HG03064 (cell line): ENCODE results near the gene DELE1.
"Not testable (repeated sequence)": the region's sequence is repeated elsewhere in the genome, so short reads cannot be mapped to it uniquely, and the experiment has no call there.

Experiments
- ATAC-seq: cut with Tn5 transposase; IDR thresholded peaks from one replicate; pipeline ENCODE4 v1.9.1; 2021; ENCODE audit warnings: low read depth; ENCODE audit not compliant: unreplicated experiment

The DELE1 gene

DNA sequence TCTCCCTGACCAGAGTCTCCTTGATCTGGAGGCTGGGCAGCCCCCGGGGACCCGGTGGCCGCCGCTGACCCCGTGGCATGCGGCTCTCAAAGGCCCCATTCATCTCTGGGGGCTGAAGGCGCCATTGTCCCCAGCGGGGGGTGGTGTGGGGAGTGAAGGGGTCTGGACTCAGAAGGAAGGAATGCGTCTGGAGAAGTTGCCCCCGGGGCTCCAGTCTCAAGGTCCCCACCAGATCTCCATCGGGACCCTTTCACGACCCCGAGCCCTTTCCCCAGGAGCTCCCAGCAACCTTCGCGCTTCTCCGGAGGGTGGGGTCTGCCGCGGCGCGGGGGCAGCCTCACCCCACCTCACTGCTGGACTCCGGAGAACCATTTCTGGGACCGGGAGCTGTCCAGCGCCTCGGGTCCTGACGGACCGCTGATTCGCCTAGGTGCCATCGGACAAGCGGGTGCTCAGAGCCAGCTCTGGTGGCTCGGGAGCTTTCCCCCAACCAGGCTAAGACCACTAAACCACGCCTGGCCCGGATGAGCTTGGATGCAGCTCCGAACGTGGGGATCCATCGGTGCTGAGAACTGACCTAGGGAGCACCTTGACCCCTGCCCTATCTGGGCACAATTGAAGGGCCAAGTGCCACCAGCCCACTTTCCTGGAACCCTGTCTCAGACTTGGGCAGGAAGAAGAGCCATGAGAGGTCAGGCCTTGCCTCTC lies 40.3 kb upstream of the DELE1 start:
- ATAC-seq = no peak

GRCh38 chr5:141883892-141884318 lies 39.8 kb upstream of the DELE1 start:
- no peak for ATAC-seq

GRCh38 chr5:141889282-141889871 lies 34.3 kb upstream of the DELE1 start:
- no peak for ATAC-seq

DNA sequence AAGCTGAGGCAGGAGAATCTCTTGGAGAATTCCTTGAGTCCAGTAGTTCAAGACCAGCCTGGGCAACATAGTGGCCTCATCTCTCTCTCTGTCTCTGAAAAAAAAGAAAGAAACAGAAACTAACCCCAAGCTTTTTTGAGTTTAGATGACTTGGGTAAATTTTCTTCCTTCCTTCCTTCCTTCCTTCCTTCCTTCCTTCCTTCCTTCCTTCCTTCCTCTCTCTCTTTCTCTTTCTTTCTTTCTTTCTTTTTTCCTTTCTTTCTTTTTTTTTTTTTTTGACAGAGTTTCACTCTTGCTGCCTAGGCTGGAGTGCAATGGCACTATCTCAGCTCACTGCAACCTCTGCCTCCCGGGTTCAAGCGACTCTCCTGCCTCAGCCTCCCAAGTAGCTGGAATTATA lies 33.2 kb upstream of the DELE1 start:
- ATAC-seq = not testable (repeated sequence)

DNA sequence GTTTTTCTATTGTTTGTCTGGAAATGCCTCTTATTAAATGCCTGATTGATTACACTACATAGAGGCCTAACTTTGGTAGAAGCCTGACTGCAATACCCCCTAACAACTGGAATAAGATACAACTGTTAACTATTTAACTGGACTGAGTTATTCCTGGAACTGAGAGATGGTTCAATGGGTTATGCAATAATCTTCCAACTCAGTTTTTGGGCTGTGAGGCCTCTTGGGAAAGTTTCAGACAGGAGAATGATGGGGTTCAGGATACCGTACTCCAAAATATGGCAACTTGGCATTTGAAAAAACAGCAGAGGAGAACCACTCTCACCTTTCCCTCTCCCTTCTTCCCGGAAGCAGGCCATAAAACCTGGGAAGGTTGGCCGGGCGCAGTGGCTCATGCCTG lies 26.2 kb upstream of the DELE1 start:
- no peak for ATAC-seq

DNA sequence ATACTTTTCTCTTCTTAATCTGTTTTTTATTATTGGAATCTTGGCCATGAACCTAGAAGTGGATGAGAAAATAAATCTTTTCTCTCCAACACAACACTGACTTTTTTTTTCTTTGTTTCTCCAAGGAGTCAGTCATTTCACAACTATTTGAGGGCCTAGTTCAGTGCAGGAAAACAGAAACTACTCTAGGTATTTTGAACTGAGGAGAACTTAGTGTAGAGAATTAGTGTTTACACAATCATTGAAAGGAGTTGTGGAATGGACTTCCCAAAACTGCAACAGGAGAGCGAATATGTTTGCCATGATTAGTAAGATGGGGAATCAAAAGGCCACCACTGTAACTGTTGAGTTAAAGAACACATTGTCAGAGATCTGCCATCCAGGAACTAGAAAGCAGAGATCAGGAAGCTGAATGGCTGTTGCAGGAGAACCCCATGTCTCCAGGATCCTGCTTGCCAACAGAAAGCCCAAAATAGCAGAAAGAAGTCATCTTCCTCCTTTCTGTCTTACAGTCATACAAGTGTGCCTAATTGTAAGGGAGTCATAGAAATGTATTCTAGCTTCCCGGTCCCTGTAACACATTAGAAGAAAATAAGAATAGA lies 25.1 kb upstream of the DELE1 start:
- ATAC-seq = no peak

GRCh38 chr5:141902015-141902814 lies 21.5 kb upstream of the DELE1 start:
- no peak for ATAC-seq

DNA sequence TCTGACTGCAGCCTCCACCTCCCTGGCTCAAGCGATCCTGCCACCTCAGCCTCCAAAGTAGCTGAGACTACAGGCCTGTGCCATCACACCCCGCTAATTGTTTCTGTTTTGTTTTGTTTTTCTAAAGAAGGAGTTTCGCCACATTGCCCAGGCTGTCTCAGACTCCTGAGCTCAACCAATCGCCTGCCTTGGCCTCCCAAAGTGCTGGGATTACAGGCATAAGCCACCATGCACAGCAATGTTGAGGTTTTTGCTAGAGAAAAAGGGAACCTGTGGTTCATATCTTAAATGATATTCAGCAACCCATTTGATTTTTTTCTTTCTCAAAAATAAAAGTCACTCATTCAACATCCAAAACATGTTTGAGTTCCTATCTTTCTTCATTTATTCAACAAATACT lies 20.4 kb upstream of the DELE1 start:
- no peak for ATAC-seq

GRCh38 chr5:141904551-141904950 lies 19.1 kb upstream of the DELE1 start:
- ATAC-seq = no peak

GRCh38 chr5:141906517-141906916 lies 17.2 kb upstream of the DELE1 start:
- no peak for ATAC-seq

GRCh38 chr5:141906972-141907371 lies 16.7 kb upstream of the DELE1 start:
- ATAC-seq = no peak

- no peak for ATAC-seq
These were observed 14.9 kb upstream of the DELE1 start for GRCh38 chr5:141908796-141909195.

DNA sequence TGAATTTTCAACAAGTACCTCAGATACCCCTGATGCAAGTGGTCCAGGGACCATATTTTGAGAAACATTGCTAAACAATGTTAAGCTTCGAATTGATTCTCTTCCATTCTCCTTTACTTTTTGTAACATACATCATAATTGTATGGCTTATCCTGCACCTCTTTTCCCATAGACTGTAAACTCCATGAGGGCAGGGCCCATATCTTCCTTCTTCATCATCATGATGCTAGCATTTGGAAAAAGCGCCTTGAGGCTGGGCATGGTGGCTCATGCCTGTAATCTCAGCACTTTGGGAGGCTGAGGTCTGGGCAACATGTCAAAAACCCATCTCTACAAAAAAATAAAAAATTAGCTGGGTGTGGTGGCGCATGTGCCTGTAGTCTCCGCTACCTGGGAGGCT lies 14.5 kb upstream of the DELE1 start:
- ATAC-seq = no peak

- no peak for ATAC-seq
These were observed 13.4 kb upstream of the DELE1 start for GRCh38 chr5:141910271-141910673.

DNA sequence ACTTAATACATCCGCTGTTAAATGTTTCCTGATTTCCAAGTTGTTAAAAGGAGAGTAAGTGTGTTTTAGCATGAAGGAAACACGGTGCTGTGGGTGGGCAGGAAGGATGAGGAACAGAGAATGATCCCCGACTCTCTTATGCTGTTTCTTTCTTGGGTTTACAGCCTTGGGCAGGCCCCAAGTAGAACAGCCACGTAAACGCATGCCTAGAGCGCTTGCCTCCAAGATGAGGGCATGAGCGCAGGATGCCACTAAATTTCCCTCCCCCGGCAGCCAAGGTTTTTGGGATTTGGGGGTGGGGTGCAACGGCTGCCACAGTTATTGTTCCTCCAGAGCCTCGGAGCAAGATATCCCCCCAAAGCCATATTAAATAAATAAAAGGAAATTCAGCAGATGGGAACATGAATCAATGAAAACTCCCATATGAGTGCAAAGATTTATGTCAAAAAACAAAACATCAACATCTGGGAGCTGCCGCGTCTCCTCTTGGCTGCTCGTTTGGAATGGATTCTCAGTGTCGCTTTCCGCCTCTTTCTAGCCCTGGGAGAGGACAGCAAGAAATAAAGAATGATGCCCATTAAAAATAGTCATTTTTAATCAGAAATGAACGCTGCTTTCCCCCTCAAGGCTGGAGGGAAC lies 10.0 kb upstream of the DELE1 start:
- no peak for ATAC-seq

DNA sequence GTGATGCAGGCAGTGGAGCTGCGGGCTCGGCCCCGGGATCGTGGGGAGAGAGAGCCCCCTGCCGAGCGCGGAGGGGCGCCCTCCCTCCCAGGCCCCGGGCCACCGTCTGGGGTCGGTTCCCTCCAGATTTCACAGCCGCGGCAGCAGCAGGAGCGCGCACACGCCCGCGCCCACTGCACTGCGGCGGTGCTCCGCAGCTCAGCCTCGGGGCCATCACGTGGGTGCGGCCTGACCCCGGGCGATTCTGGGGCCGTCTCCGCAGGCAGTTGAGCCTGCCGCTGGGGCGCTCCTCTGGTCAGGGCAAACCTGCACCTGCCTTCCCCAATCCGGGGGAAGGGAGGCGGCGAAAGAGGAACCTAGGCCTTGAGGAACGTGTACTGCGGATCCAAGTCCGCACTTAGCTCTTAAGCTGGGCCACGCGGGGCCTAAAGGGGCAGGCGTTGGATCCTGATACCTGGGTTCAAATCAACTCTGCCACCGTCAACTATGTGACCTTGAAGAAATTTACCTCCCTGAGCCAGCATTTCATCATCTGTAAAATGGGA lies 9.4 kb upstream of the DELE1 start:
- ATAC-seq = peak; percentile 84

GRCh38 chr5:141914797-141915196 lies 8.9 kb upstream of the DELE1 start:
- no peak for ATAC-seq

- ATAC-seq = no peak
These were observed 7.8 kb upstream of the DELE1 start for GRCh38 chr5:141915881-141916336.

GRCh38 chr5:141916522-141916921 lies 7.1 kb upstream of the DELE1 start:
- ATAC-seq = no peak

- no peak for ATAC-seq
These were observed 5.9 kb upstream of the DELE1 start for GRCh38 chr5:141917760-141918159.
